Tibial nerve (tissue), 3 donors: Measurements from ENCODE around the gene EAF1.

Experiments
- CTCF ChIP-seq, 5 experiments: fragments of 200-600 bp in 3 of 5; fragments of 450-650 bp in 2 of 5; sonication (generic) in 3 of 5; IDR thresholded peaks; one replicate each; pipeline ENCODE4 v1.5.1; 2016 to 2019; ENCODE audit warnings: antibody characterized with exemption in 5 of 5, mild to moderate bottlenecking in 3 of 5, moderate library complexity in 2 of 5
- POLR2A ChIP-seq, 2 donors: fragments of 450-650 bp; IDR thresholded peaks; one replicate each; pipeline ENCODE4 v1.6.1; 2017; ENCODE audit warnings: antibody characterized with exemption in 2 of 2, mild to moderate bottlenecking in 2 of 2, moderate library complexity in 2 of 2

DNA sequence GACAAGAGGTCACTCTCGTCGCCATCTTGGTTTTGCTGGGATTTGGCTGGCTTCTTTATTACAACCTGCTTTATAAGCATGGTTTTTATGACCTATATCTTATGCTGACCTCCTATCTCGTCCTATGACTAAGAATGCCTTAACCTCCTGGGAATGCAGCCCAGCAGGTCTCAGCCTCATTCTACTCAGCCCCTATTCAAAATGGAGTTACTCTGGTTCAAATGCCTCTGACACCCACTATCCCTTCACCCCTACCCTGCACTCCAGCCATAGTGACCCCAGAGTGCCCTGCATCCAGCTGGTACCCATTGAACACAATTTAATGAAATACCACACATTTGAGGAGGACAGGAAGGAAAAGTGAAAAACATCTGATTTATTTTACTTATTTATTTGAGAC, 23.4 kb upstream of the EAF1 start:
- TF ChIP-seq CTCF (IDR thresholded peaks at IDR 0.05) (no peak), POLR2A (IDR thresholded peaks at IDR 0.05) (no peak)
